SU-DHL-6 (cell line): ENCODE data around the gene PRODH2.

Source experiments
- CTCF ChIP-seq: fragments of 200-600 bp; sonication (generic); IDR thresholded peaks from one replicate; pipeline ENCODE4 v1.5.1; 2017; ENCODE audit warnings: antibody characterized with exemption, mild to moderate bottlenecking, low read length, moderate library complexity; ENCODE audit not compliant: insufficient read depth, poor library complexity, severe bottlenecking
- EZH2phosphoT487 ChIP-seq: fragments of 200-600 bp; sonication (generic), shearing (Covaris generic); conservative IDR thresholded peaks from 2 replicates; pipeline ENCODE4 v1.6.1; 2018; ENCODE audit warnings: mild to moderate bottlenecking, antibody characterized with exemption, low read length, moderate library complexity, mixed read lengths

GRCh38 chr19:35780058-35780457 is 32.6 kb downstream of the PRODH2 start:
- TF ChIP-seq CTCF (no peak), EZH2phosphoT487 (no peak)
